HCT116 (cell line): ENCODE measurements around the gene NUDT4.

Experiments used
- EZH2 ChIP-seq: fragments of 200-600 bp; sonication (generic); IDR thresholded peaks from 2 replicates; pipeline ENCODE4 v1.6.1; 2017; ENCODE audit warnings: antibody characterized with exemption, mixed run types
- JUND ChIP-seq: IDR thresholded peaks from 2 replicates; pipeline ENCODE4 v1.6.1; 2012
- POLR2A ChIP-seq: IDR thresholded peaks from 2 replicates; pipeline ENCODE4 v1.7.0; 2011; ENCODE audit warnings: borderline replicate concordance; ENCODE audit not compliant: insufficient read depth, insufficient read length; ENCODE audit errors: extremely low read depth
- POLR2AphosphoS5 ChIP-seq: IDR thresholded peaks from 2 replicates; pipeline ENCODE4 v1.6.1; 2011; ENCODE audit warnings: mild to moderate bottlenecking, low read depth, low read length, moderate library complexity
- SIN3A ChIP-seq: IDR thresholded peaks from 2 replicates; pipeline ENCODE4 v1.6.1; 2012; ENCODE audit warnings: low read depth
- SP1 ChIP-seq: IDR thresholded peaks from 2 replicates; pipeline ENCODE4 v1.6.1; 2012; ENCODE audit warnings: low read depth
- SRF ChIP-seq: IDR thresholded peaks from 2 replicates; pipeline ENCODE4 v1.6.1; 2012; ENCODE audit warnings: low read depth
- ZNF274 ChIP-seq: fragments of 200-500 bp; sonication (Bioruptor generic); IDR thresholded peaks from 2 replicates; pipeline ENCODE4 v1.6.1; 2014; ENCODE audit warnings: mild to moderate bottlenecking, low read depth, low read length, inconsistent platforms
- TF ChIP-seq, protein P1 (sequence below), 3 experiments: fragments of 200-600 bp in 1 of 3; sonication (generic) in 1 of 3; IDR thresholded peaks in 2 of 3; conservative IDR thresholded peaks in 1 of 3; 2 replicates each; pipeline ENCODE4 v1.5.1; 2012 to 2017; ENCODE audit warnings: low read depth in 2 of 3, low read length in 2 of 3, antibody characterized with exemption in 1 of 3, borderline replicate concordance in 1 of 3, control low read depth in 1 of 3, mild to moderate bottlenecking in 1 of 3, mixed read lengths in 1 of 3, mixed run types in 1 of 3, moderate library complexity in 1 of 3; ENCODE audit not compliant: insufficient read depth in 1 of 3
- TF ChIP-seq, protein P2 (sequence below): IDR thresholded peaks from 2 replicates; pipeline ENCODE4 v1.6.1; 2012; ENCODE audit warnings: low read depth

DNA sequence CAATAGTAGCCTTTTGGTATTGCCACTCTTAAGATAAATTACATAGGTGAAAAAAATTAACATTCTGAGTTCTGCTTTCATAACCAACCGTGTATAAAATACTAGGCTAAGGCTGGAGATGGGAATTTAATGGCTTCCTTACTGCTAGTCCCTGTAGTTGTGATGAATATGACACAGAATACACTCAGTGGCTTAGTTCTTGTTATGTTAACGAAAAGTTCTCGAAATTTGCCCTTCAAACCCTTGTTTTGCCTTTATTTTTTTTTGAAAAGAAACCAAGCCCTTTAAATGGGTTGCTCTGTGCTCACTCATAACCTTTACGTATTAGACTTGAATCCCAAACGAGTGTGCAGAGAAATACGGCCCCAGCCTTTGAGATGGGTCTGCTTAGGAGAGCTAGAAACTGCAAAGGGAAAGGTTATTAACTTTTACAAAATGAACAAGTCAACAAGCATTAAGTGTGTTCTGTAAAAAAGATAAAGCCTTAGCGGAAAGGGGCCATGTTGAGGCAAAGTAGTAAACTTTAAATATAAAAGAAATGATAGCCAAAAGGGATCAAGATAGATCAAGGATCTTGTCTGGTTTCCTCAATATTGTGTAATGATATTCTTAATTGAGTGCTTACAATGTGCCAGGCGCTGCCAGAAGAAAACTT, 1.7 kb downstream of the NUDT4 start:
- TF ChIP-seq, protein P1, sequence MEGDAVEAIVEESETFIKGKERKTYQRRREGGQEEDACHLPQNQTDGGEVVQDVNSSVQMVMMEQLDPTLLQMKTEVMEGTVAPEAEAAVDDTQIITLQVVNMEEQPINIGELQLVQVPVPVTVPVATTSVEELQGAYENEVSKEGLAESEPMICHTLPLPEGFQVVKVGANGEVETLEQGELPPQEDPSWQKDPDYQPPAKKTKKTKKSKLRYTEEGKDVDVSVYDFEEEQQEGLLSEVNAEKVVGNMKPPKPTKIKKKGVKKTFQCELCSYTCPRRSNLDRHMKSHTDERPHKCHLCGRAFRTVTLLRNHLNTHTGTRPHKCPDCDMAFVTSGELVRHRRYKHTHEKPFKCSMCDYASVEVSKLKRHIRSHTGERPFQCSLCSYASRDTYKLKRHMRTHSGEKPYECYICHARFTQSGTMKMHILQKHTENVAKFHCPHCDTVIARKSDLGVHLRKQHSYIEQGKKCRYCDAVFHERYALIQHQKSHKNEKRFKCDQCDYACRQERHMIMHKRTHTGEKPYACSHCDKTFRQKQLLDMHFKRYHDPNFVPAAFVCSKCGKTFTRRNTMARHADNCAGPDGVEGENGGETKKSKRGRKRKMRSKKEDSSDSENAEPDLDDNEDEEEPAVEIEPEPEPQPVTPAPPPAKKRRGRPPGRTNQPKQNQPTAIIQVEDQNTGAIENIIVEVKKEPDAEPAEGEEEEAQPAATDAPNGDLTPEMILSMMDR (IDR thresholded peaks at IDR 0.05 in 2 of 3, conservative IDR thresholded peaks at IDR 0.05 in 1 of 3; ENCODE audit: borderline replicate concordance in 1 of 3, insufficient read depth in 1 of 3, low read depth in 2 of 3, low read length in 2 of 3) = no peak
- no peak for TF ChIP-seq EZH2
- no peak for TF ChIP-seq ZNF274
- no peak for TF ChIP-seq JUND
- no peak for TF ChIP-seq SIN3A
- TF ChIP-seq SRF = no peak
- TF ChIP-seq, protein P2, sequence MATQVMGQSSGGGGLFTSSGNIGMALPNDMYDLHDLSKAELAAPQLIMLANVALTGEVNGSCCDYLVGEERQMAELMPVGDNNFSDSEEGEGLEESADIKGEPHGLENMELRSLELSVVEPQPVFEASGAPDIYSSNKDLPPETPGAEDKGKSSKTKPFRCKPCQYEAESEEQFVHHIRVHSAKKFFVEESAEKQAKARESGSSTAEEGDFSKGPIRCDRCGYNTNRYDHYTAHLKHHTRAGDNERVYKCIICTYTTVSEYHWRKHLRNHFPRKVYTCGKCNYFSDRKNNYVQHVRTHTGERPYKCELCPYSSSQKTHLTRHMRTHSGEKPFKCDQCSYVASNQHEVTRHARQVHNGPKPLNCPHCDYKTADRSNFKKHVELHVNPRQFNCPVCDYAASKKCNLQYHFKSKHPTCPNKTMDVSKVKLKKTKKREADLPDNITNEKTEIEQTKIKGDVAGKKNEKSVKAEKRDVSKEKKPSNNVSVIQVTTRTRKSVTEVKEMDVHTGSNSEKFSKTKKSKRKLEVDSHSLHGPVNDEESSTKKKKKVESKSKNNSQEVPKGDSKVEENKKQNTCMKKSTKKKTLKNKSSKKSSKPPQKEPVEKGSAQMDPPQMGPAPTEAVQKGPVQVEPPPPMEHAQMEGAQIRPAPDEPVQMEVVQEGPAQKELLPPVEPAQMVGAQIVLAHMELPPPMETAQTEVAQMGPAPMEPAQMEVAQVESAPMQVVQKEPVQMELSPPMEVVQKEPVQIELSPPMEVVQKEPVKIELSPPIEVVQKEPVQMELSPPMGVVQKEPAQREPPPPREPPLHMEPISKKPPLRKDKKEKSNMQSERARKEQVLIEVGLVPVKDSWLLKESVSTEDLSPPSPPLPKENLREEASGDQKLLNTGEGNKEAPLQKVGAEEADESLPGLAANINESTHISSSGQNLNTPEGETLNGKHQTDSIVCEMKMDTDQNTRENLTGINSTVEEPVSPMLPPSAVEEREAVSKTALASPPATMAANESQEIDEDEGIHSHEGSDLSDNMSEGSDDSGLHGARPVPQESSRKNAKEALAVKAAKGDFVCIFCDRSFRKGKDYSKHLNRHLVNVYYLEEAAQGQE = no peak
- TF ChIP-seq SP1 = no peak
- no peak for TF ChIP-seq POLR2AphosphoS5
- no peak for TF ChIP-seq POLR2A
